Sigmoid colon (tissue), 4 donors: ENCODE data around the gene SLC22A1.

Experiments
- CTCF ChIP-seq, 4 experiments: fragments of 450-650 bp in 3 of 4; fragments of 200-600 bp in 1 of 4; IDR thresholded peaks; one replicate each; pipeline ENCODE4 v1.5.1; 2016 to 2019; ENCODE audit warnings: antibody characterized with exemption in 4 of 4, mild to moderate bottlenecking in 3 of 4, moderate library complexity in 2 of 4
- EP300 ChIP-seq, 4 donors: sonication (generic); formaldehyde crosslinking; IDR thresholded peaks; one replicate each; pipeline ENCODE4 v1.6.1; 2017; ENCODE audit warnings: antibody characterized with exemption in 4 of 4
- POLR2A ChIP-seq, 2 donors: fragments of 450-650 bp; IDR thresholded peaks; one replicate each; pipeline ENCODE4 v1.6.1; 2016; ENCODE audit warnings: antibody characterized with exemption in 2 of 2, mild to moderate bottlenecking in 2 of 2, moderate library complexity in 2 of 2
- POLR2AphosphoS5 ChIP-seq, 4 donors: sonication (generic); formaldehyde crosslinking; IDR thresholded peaks; one replicate each; pipeline ENCODE4 v1.6.1; 2017; ENCODE audit warnings: antibody characterized with exemption in 4 of 4

- TF ChIP-seq CTCF (IDR thresholded peaks at IDR 0.05) (no peak), POLR2A (IDR thresholded peaks at IDR 0.05) (no peak), POLR2AphosphoS5 (IDR thresholded peaks at IDR 0.05) (no peak), EP300 (IDR thresholded peaks at IDR 0.05) (no peak)
Observed at GRCh38 chr6:160089534-160089897, 32.1 kb upstream of the SLC22A1 start.
